H1 (cell line): Measurements from ENCODE around the gene TMLHE. TPM values are rescaled to one million over a fixed set of nuclear protein-coding genes. Genes with fewer than 3 reads are reported as not detected.
"Not testable (repeated sequence)": the region's sequence is repeated elsewhere in the genome, so short reads cannot be mapped to it uniquely, and the experiment has no call there.

Source experiments
- CTCF ChIA-PET: fragments of 300-600 bp; sonication (Branson Sonifier 250); formaldehyde crosslinking; loops from one replicate; lab custom pipeline; 2021; ENCODE audit not compliant: partially characterized antibody; lab: Charles Lee
- POLR2A ChIA-PET: fragments of 300-600 bp; sonication (Branson Sonifier 250); formaldehyde crosslinking; loops from one replicate; lab custom pipeline; 2021; ENCODE audit warnings: inconsistent platforms; ENCODE audit not compliant: partially characterized antibody; lab: Charles Lee
- DNase-seq, 2 experiments: peaks; one replicate each; pipeline versions ENCODE4 v3.0.0 to v3.0.0-alpha.2; 2010 to 2022; ENCODE audit warnings: low spot score in 2 of 2, low read depth in 1 of 2, mixed read lengths in 1 of 2
- FAIRE-seq: peaks from 2 replicates; lab custom pipeline; 2011; peaks lifted over from hg19 to GRCh38; lab: Jason Lieb, UNC
- H2AFZ ChIP-seq: 2 replicates; pipeline ENCODE4 v1.8.1; 2012; ENCODE audit warnings: low read length, inconsistent platforms
- H2AK5ac ChIP-seq: 2 replicates; pipeline ENCODE4 v1.6.1; 2013; ENCODE audit warnings: low read depth, low read length
- H2BK120ac ChIP-seq: replicated peaks from 2 replicates; pipeline ENCODE3; 2013; ENCODE audit warnings: low read depth, low read length, inconsistent platforms
- H2BK12ac ChIP-seq: 2 replicates; pipeline ENCODE4 v1.6.1; 2013; ENCODE audit warnings: low read depth, low read length
- H2BK15ac ChIP-seq: 2 replicates; pipeline ENCODE4 v1.6.1; 2013; ENCODE audit warnings: low read length
- H2BK20ac ChIP-seq: 2 replicates; pipeline ENCODE4 v1.6.1; 2013; ENCODE audit warnings: low read length
- H2BK5ac ChIP-seq: 2 replicates; pipeline ENCODE4 v1.6.1; 2013; ENCODE audit warnings: low read depth, low read length
- H3K14ac ChIP-seq: 2 replicates; pipeline ENCODE4 v1.6.1; 2013; ENCODE audit warnings: inconsistent platforms; ENCODE audit not compliant: insufficient read length
- H3K18ac ChIP-seq: 2 replicates; pipeline ENCODE4 v1.6.1; 2013; ENCODE audit warnings: low read length; ENCODE audit errors: extremely low read depth
- H3K23ac ChIP-seq: 2 replicates; pipeline ENCODE4 v1.6.1; 2013; ENCODE audit warnings: inconsistent platforms; ENCODE audit not compliant: insufficient read length
- H3K23me2 ChIP-seq: 2 replicates; pipeline ENCODE4 v1.6.1; 2013; ENCODE audit warnings: low read depth, low read length
- H3K27ac ChIP-seq: 2 replicates; pipeline ENCODE4 v1.6.1; 2011; ENCODE audit warnings: low read depth, low read length, inconsistent platforms
- H3K27me3 ChIP-seq, 4 experiments: replicated peaks in 1 of 4; 1 replicate in 1 of 4; 2 replicates in 3 of 4; pipeline versions ENCODE4 v1.6.1 to v1.8.1; 2011 to 2013; ENCODE audit warnings: low read length in 3 of 4, mild to moderate bottlenecking in 3 of 4, inconsistent platforms in 2 of 4, mixed read lengths in 2 of 4, moderate library complexity in 1 of 4; ENCODE audit not compliant: control insufficient read depth in 3 of 4, insufficient read depth in 3 of 4; ENCODE audit errors: extremely low read depth in 1 of 4
- H3K36me3 ChIP-seq, 4 experiments: 2 replicates each; pipeline versions ENCODE4 v1.6.1 to v1.8.1; 2011 to 2013; ENCODE audit warnings: mild to moderate bottlenecking in 4 of 4, low read length in 3 of 4, moderate library complexity in 2 of 4, control low read depth in 1 of 4, inconsistent platforms in 1 of 4; ENCODE audit not compliant: insufficient read depth in 4 of 4, control insufficient read depth in 2 of 4
- H3K4ac ChIP-seq: replicated peaks from 2 replicates; pipeline ENCODE3; 2013; ENCODE audit warnings: low read length, low read depth, mixed read lengths, inconsistent platforms; ENCODE audit not compliant: insufficient read length
- H3K4me1 ChIP-seq, 4 experiments: replicated peaks in 1 of 4; 1 replicate in 1 of 4; 2 replicates in 3 of 4; pipeline versions ENCODE4 v1.6.1 to v1.8.1; 2011 to 2013; ENCODE audit warnings: low read length in 3 of 4, inconsistent platforms in 2 of 4, mixed read lengths in 1 of 4; ENCODE audit not compliant: insufficient read depth in 4 of 4, control insufficient read depth in 3 of 4
- H3K4me2 ChIP-seq, 2 experiments: 2 replicates each; pipeline versions ENCODE4 v1.6.1 to v1.8.1; 2011 to 2013; ENCODE audit warnings: low read depth in 2 of 2, low read length in 2 of 2, control low read depth in 1 of 2, inconsistent platforms in 1 of 2, mild to moderate bottlenecking in 1 of 2; ENCODE audit not compliant: insufficient read depth in 1 of 2
- H3K4me3 ChIP-seq, 4 experiments: fragments of 200-600, 300-600 bp in 1 of 4; sonication (generic), shearing (Covaris generic), sonication (Bioruptor Twin) in 1 of 4; 2 replicates each; pipeline versions ENCODE4 v1.5.1 to v1.8.1; 2011 to 2016; ENCODE audit warnings: low read length in 4 of 4, low read depth in 3 of 4, control low read depth in 2 of 4, inconsistent platforms in 2 of 4, mild to moderate bottlenecking in 2 of 4, mixed read lengths in 1 of 4, moderate library complexity in 1 of 4; ENCODE audit not compliant: insufficient read depth in 2 of 4; ENCODE audit errors: extremely low read depth in 1 of 4
- H3K56ac ChIP-seq: replicated peaks from 2 replicates; pipeline ENCODE3; 2013; ENCODE audit warnings: low read depth, mild to moderate bottlenecking, mixed read lengths, low read length, inconsistent platforms; ENCODE audit not compliant: insufficient read length
- H3K79me1 ChIP-seq: 2 replicates; pipeline ENCODE4 v1.6.1; 2013; ENCODE audit warnings: low read depth, low read length, control low read depth
- H3K79me2 ChIP-seq, 2 experiments: 2 replicates each; pipeline versions ENCODE4 v1.6.1 to v1.8.1; 2012 to 2013; ENCODE audit warnings: low read length in 2 of 2, mild to moderate bottlenecking in 2 of 2, inconsistent platforms in 1 of 2; ENCODE audit not compliant: insufficient read depth in 2 of 2, control insufficient read depth in 1 of 2
- H3K9ac ChIP-seq, 4 experiments: replicated peaks in 1 of 4; 1 replicate in 1 of 4; 2 replicates in 3 of 4; pipeline versions ENCODE4 v1.6.1 to v1.8.1; 2011 to 2013; ENCODE audit warnings: low read depth in 3 of 4, low read length in 3 of 4, control low read depth in 2 of 4, mild to moderate bottlenecking in 2 of 4, moderate library complexity in 2 of 4, inconsistent platforms in 1 of 4; ENCODE audit errors: extremely low read depth in 1 of 4
- H3K9me3 ChIP-seq, 2 experiments: 2 replicates each; pipeline versions ENCODE4 v1.6.1 to v1.8.1; 2012 to 2013; ENCODE audit warnings: mild to moderate bottlenecking in 2 of 2, moderate library complexity in 2 of 2, control low read depth in 1 of 2, inconsistent platforms in 1 of 2, low read depth in 1 of 2, low read length in 1 of 2, mixed read lengths in 1 of 2; ENCODE audit not compliant: insufficient read depth in 2 of 2
- H4K20me1 ChIP-seq, 2 experiments: replicated peaks in 1 of 2; 2 replicates each; pipeline versions ENCODE3 to v1.8.1; 2011 to 2013; ENCODE audit warnings: inconsistent platforms in 2 of 2, low read length in 2 of 2, mild to moderate bottlenecking in 1 of 2; ENCODE audit not compliant: insufficient read depth in 2 of 2, control insufficient read depth in 1 of 2
- H4K5ac ChIP-seq: 2 replicates; pipeline ENCODE4 v1.6.1; 2013; ENCODE audit warnings: low read length, low read depth, mixed read lengths, inconsistent platforms; ENCODE audit not compliant: insufficient read length
- H4K8ac ChIP-seq: 2 replicates; pipeline ENCODE4 v1.8.0; 2013; ENCODE audit warnings: mild to moderate bottlenecking, moderate library complexity, low read length, inconsistent platforms; ENCODE audit not compliant: insufficient read depth; ENCODE audit errors: extremely low read depth
- H4K91ac ChIP-seq: replicated peaks from 2 replicates; pipeline ENCODE3; 2013; ENCODE audit warnings: low read length, mixed read lengths, inconsistent platforms; ENCODE audit not compliant: insufficient read length
- WGBS, 2 experiments: shearing (Covaris generic) in 1 of 2; methylation state at CpG; one replicate each; pipeline versions ENCODE4 v1.1.6 to v1.1.7; 2013 to 2015; ENCODE audit warnings: low lambda C conversion rate in 2 of 2, mixed read lengths in 2 of 2, inconsistent platforms in 1 of 2, low coverage in 1 of 2, missing lambda C conversion rate in 1 of 2; ENCODE audit not compliant: insufficient replicate concordance in 2 of 2, insufficient coverage in 1 of 2, insufficient read length in 1 of 2; ENCODE audit errors: extremely low coverage in 1 of 2, missing lambda C conversion rate in 1 of 2; 5-methylcytosine and 5-hydroxymethylcytosine counted together
- polyA plus RNA-seq, 7 experiments: library from polyadenylated mRNA; depleted of rRNA in 3 of 7; stranded (reverse) in 5 of 7; unstranded in 2 of 7; fragments of >200 nt in 5 of 7; fragments of 200-250 nt in 2 of 7; gene quantifications; 1 replicate in 5 of 7; 2 replicates in 1 of 7; 4 replicates in 1 of 7; pipeline versions ENCODE4 v1.2.1 to v1.2.3, GENCODE V29; 2011 to 2013; ENCODE audit warnings: missing spikeins in 2 of 7, mixed read lengths in 2 of 7
- total RNA-seq: library from RNA; stranded (reverse); fragmentation: NEBNext Ultra II Directional; extraction: Animal tissue kit (Norgen Biotek cat#: 25700); gene quantifications from 2 replicates; pipeline ENCODE4 v1.2.1, GENCODE V29; 2021

TMLHE gene
- total and polyA plus RNA-seq, 2 of the 8 experiments (the other 6 are each of a cell fraction or from before 2014, with no cell fraction given): 9.1 to 10.3 TPM

GRCh38 chrX:155491421-155491820, 121.3 kb downstream of the TMLHE start:
- H3K23me2 ChIP-seq, H3K14ac ChIP-seq, POLR2A ChIA-PET, H2BK5ac ChIP-seq, H3K4me3 ChIP-seq, H2BK12ac ChIP-seq, H2AK5ac ChIP-seq, H2AFZ ChIP-seq, H4K20me1 ChIP-seq, H3K27ac ChIP-seq, H3K36me3 ChIP-seq, DNase-seq, CTCF ChIA-PET, H3K9ac ChIP-seq, H4K8ac ChIP-seq, H3K79me2 ChIP-seq, H3K4me2 ChIP-seq, FAIRE-seq, H2BK15ac ChIP-seq, H3K4me1 ChIP-seq, H4K5ac ChIP-seq, H3K56ac ChIP-seq, H3K4ac ChIP-seq, H3K18ac ChIP-seq, H3K23ac ChIP-seq, H3K79me1 ChIP-seq, H3K9me3 ChIP-seq, H3K27me3 ChIP-seq, H2BK120ac ChIP-seq, H4K91ac ChIP-seq, H2BK20ac ChIP-seq: not testable (repeated sequence)
- WGBS, 2 experiments: no CpG with 5 or more reads among the region's 3 CpGs

GRCh38 chrX:155477136-155477535, 135.6 kb downstream of the TMLHE start:
- H2AFZ ChIP-seq, H2BK120ac ChIP-seq, H3K4me1 ChIP-seq, H4K8ac ChIP-seq, H3K23ac ChIP-seq, POLR2A ChIA-PET, H3K18ac ChIP-seq, H3K23me2 ChIP-seq, H3K79me2 ChIP-seq, H2BK5ac ChIP-seq, H3K56ac ChIP-seq, H4K20me1 ChIP-seq, H2BK12ac ChIP-seq, H3K27me3 ChIP-seq, CTCF ChIA-PET, H4K91ac ChIP-seq, H3K4ac ChIP-seq, H4K5ac ChIP-seq, H3K14ac ChIP-seq, H3K4me2 ChIP-seq, H3K4me3 ChIP-seq, H3K9ac ChIP-seq, H3K9me3 ChIP-seq, FAIRE-seq, H2AK5ac ChIP-seq, H3K27ac ChIP-seq, H3K36me3 ChIP-seq, H2BK15ac ChIP-seq, H2BK20ac ChIP-seq, DNase-seq, H3K79me1 ChIP-seq: not testable (repeated sequence)
- no CpG with 5 or more reads among the region's 7 CpGs for WGBS, 2 experiments
